ENCODE data around the gene PTPRM.

PTPRM gene

DNA sequence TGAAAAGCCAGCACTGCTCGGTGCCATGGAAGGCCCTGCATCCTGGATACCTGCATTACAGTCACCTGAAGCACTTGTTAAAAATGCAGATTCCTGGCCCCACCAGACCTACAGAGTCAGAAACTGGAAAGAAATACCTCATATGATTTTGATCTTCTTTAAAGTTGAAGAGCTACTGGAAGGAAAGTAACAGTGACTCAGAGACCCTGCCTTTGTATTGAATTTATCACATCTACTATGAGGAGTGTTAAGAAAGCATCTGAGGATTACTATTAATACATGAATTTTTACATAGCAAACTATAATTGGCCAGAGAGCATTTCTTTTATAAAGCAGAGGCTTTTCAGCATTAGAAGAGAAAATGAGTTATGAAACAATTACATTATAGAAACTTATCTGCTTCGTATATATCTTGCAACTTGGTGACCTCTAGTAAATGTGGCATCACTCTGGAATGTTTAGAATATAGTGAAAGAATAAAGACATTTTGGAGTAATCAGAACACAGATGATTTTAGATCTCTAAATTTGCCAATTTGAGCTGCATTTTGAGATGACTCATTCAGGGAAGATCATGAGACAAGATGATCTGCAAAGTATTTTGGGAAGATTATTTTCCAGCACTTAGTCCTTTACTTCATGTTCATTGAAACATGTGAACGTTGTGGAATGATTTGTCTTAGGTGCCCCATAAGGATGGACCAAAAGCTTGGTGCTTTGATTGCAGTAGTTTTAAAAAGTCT is 12.2 kb downstream of the PTPRM start:
- TF ChIP-seq ZNF565 (CRISPR knock-in tag; conservative IDR thresholded peaks at IDR 0.05; ENCODE audit: low read depth) (no peak), ESRRG (CRISPR knock-in tag; IDR thresholded peaks at IDR 0.05) (no peak), TCF4 (CRISPR knock-in tag; IDR thresholded peaks at IDR 0.05; ENCODE audit: borderline replicate concordance) (no peak), PPARA (CRISPR knock-in tag; IDR thresholded peaks at IDR 0.05; ENCODE audit: borderline replicate concordance) (no peak), ZFP30 (CRISPR knock-in tag; IDR thresholded peaks at IDR 0.05) (no peak), TOX (CRISPR knock-in tag; IDR thresholded peaks at IDR 0.05; ENCODE audit: borderline replicate concordance) (no peak), CSDC2 (CRISPR knock-in tag; IDR thresholded peaks at IDR 0.05) (no peak), ZNF8 (CRISPR knock-in tag; IDR thresholded peaks at IDR 0.05) (no peak), RARB (CRISPR knock-in tag; IDR thresholded peaks at IDR 0.05) (no peak), ARNTL (CRISPR knock-in tag; IDR thresholded peaks at IDR 0.05; ENCODE audit: borderline replicate concordance, low read depth) (no peak), ZNF70 (CRISPR knock-in tag; IDR thresholded peaks at IDR 0.05) (no peak)
- TF ChIP-seq, protein P1, sequence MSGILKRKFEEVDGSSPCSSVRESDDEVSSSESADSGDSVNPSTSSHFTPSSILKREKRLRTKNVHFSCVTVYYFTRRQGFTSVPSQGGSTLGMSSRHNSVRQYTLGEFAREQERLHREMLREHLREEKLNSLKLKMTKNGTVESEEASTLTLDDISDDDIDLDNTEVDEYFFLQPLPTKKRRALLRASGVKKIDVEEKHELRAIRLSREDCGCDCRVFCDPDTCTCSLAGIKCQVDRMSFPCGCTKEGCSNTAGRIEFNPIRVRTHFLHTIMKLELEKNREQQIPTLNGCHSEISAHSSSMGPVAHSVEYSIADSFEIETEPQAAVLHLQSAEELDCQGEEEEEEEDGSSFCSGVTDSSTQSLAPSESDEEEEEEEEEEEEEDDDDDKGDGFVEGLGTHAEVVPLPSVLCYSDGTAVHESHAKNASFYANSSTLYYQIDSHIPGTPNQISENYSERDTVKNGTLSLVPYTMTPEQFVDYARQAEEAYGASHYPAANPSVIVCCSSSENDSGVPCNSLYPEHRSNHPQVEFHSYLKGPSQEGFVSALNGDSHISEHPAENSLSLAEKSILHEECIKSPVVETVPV (CRISPR knock-in tag; IDR thresholded peaks at IDR 0.05), result no peak
- ATAC-seq, result no peak

DNA sequence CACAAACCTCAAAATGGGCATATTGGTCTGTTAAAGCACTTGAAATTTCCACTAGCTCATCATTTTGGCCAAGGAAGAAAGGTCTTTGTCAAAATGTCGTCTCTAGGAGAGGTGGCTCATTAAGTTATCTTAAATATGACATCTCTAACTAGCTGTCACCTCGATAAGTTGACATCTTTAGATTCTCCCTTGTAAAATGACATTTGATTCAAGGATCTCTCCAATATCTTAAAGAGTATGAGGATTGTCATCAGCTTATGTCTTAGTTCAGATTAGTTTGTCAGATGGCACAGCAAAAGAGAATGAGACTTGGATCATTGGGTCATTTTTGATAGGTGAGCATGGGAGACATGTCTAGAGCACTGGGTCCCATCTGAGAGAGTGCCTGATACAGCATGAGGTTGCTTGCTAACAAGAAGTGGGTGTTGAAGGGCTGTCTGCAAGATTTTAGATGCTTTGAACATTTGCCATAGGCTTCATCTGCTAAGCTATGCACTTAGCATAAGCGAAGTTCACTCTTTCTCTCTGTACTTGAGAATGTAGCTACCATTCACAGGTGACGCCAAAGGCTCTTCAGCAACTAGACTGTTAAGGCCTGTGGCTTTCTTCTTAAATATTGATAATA is 12.9 kb downstream of the PTPRM start:
- ATAC-seq, result no peak
- no peak for TF ChIP-seq TCF4 (CRISPR knock-in tag; IDR thresholded peaks at IDR 0.05; ENCODE audit: borderline replicate concordance)
- TF ChIP-seq ZNF565 (CRISPR knock-in tag; conservative IDR thresholded peaks at IDR 0.05; ENCODE audit: low read depth), result no peak
- TF ChIP-seq, protein P2, sequence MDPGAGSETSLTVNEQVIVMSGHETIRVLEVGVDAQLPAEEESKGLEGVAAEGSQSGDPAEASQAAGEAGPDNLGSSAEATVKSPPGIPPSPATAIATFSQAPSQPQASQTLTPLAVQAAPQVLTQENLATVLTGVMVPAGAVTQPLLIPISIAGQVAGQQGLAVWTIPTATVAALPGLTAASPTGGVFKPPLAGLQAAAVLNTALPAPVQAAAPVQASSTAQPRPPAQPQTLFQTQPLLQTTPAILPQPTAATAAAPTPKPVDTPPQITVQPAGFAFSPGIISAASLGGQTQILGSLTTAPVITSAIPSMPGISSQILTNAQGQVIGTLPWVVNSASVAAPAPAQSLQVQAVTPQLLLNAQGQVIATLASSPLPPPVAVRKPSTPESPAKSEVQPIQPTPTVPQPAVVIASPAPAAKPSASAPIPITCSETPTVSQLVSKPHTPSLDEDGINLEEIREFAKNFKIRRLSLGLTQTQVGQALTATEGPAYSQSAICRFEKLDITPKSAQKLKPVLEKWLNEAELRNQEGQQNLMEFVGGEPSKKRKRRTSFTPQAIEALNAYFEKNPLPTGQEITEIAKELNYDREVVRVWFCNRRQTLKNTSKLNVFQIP (CRISPR knock-in tag; IDR thresholded peaks at IDR 0.05; ENCODE audit: borderline replicate concordance, low read depth), result no peak
- TF ChIP-seq OSR1 (CRISPR knock-in tag; IDR thresholded peaks at IDR 0.05), result no peak
- TF ChIP-seq, protein P3, sequence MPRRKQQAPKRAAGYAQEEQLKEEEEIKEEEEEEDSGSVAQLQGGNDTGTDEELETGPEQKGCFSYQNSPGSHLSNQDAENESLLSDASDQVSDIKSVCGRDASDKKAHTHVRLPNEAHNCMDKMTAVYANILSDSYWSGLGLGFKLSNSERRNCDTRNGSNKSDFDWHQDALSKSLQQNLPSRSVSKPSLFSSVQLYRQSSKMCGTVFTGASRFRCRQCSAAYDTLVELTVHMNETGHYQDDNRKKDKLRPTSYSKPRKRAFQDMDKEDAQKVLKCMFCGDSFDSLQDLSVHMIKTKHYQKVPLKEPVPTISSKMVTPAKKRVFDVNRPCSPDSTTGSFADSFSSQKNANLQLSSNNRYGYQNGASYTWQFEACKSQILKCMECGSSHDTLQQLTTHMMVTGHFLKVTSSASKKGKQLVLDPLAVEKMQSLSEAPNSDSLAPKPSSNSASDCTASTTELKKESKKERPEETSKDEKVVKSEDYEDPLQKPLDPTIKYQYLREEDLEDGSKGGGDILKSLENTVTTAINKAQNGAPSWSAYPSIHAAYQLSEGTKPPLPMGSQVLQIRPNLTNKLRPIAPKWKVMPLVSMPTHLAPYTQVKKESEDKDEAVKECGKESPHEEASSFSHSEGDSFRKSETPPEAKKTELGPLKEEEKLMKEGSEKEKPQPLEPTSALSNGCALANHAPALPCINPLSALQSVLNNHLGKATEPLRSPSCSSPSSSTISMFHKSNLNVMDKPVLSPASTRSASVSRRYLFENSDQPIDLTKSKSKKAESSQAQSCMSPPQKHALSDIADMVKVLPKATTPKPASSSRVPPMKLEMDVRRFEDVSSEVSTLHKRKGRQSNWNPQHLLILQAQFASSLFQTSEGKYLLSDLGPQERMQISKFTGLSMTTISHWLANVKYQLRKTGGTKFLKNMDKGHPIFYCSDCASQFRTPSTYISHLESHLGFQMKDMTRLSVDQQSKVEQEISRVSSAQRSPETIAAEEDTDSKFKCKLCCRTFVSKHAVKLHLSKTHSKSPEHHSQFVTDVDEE (CRISPR knock-in tag; IDR thresholded peaks at IDR 0.05), result no peak
- TF ChIP-seq ARNTL (CRISPR knock-in tag; IDR thresholded peaks at IDR 0.05; ENCODE audit: borderline replicate concordance, low read depth), result no peak
- TF ChIP-seq, protein P1 (CRISPR knock-in tag; IDR thresholded peaks at IDR 0.05), result no peak
- no peak for TF ChIP-seq TOX (CRISPR knock-in tag; IDR thresholded peaks at IDR 0.05; ENCODE audit: borderline replicate concordance)
- no peak for TF ChIP-seq CSDC2 (CRISPR knock-in tag; IDR thresholded peaks at IDR 0.05)
- no peak for TF ChIP-seq ISL1 (CRISPR knock-in tag; IDR thresholded peaks at IDR 0.05)
- no peak for TF ChIP-seq ZFP30 (CRISPR knock-in tag; IDR thresholded peaks at IDR 0.05)
- no peak for TF ChIP-seq ZNF8 (CRISPR knock-in tag; IDR thresholded peaks at IDR 0.05)
- TF ChIP-seq, protein P4, sequence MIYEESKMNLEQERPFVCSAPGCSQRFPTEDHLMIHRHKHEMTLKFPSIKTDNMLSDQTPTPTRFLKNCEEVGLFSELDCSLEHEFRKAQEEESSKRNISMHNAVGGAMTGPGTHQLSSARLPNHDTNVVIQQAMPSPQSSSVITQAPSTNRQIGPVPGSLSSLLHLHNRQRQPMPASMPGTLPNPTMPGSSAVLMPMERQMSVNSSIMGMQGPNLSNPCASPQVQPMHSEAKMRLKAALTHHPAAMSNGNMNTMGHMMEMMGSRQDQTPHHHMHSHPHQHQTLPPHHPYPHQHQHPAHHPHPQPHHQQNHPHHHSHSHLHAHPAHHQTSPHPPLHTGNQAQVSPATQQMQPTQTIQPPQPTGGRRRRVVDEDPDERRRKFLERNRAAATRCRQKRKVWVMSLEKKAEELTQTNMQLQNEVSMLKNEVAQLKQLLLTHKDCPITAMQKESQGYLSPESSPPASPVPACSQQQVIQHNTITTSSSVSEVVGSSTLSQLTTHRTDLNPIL (CRISPR knock-in tag; IDR thresholded peaks at IDR 0.05; ENCODE audit: low read depth), result no peak
- no peak for TF ChIP-seq PPARA (CRISPR knock-in tag; IDR thresholded peaks at IDR 0.05; ENCODE audit: borderline replicate concordance)

DNA sequence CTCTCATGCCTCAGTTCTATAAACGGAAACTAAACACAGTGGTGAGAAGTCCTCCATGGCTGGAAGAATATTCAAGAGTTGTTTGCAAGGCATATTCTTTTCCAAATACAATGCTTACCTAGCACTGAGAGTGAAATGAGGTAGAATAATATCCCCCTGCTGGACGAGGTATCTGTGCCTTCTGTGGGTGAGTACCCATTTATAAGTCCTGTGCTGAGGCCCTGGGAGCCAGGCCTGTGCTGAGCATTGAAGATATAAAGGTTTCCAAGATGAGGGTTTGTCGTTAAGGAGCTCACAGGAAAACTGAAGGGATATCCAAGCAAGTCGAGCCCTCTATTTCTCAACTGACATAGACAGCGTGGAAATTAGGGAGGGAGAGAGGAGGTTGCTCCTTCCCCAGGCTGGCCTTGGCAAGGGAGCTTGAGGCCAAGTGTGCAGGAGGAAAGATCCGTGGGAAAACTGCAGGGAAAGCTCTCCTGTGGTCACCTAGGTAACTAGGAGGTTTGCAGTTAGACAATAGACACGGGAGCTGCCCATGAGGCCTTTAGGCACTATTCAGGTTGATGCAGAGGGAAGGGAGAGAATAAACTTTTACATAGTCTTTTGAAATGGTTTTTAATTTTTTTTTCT is 17.6 kb downstream of the PTPRM start:
- ATAC-seq, result no peak
- TF ChIP-seq ZC3H10 (CRISPR knock-in tag; IDR thresholded peaks at IDR 0.05), result no peak
- TF ChIP-seq CSDC2 (CRISPR knock-in tag; IDR thresholded peaks at IDR 0.05), result no peak
- TF ChIP-seq, protein P1 (CRISPR knock-in tag; IDR thresholded peaks at IDR 0.05), result no peak
- TF ChIP-seq, protein P5, sequence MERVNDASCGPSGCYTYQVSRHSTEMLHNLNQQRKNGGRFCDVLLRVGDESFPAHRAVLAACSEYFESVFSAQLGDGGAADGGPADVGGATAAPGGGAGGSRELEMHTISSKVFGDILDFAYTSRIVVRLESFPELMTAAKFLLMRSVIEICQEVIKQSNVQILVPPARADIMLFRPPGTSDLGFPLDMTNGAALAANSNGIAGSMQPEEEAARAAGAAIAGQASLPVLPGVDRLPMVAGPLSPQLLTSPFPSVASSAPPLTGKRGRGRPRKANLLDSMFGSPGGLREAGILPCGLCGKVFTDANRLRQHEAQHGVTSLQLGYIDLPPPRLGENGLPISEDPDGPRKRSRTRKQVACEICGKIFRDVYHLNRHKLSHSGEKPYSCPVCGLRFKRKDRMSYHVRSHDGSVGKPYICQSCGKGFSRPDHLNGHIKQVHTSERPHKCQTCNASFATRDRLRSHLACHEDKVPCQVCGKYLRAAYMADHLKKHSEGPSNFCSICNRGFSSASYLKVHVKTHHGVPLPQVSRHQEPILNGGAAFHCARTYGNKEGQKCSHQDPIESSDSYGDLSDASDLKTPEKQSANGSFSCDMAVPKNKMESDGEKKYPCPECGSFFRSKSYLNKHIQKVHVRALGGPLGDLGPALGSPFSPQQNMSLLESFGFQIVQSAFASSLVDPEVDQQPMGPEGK (CRISPR knock-in tag; IDR thresholded peaks at IDR 0.05; ENCODE audit: borderline replicate concordance), result no peak
- TF ChIP-seq, protein P4 (CRISPR knock-in tag; IDR thresholded peaks at IDR 0.05; ENCODE audit: low read depth), result no peak
- TF ChIP-seq BACH2 (CRISPR knock-in tag; IDR thresholded peaks at IDR 0.05; ENCODE audit: borderline replicate concordance), result no peak

Data from SK-N-SH treated with all-trans-retinoic acid at 6 μM for 48 hours (cell line).